Lower leg skin (tissue), 4 donors: ENCODE data around the gene MYB. TPM values are rescaled to one million over a fixed set of nuclear protein-coding genes. Genes with fewer than 3 reads are reported as not detected.

Source experiments
- DNase-seq, 2 donors: peaks; one replicate each; pipeline ENCODE4 v3.0.0-alpha.2; 2019; ENCODE audit warnings: low spot score in 2 of 2
- H3K4me3 ChIP-seq: fragments of 200-600 bp; sonication (generic); 2 replicates; pipeline ENCODE4 v1.5.1; 2017; ENCODE audit warnings: mild to moderate bottlenecking, low read depth; ENCODE audit not compliant: poor library complexity, severe bottlenecking
- POLR2A ChIP-seq, 2 donors: fragments of 450-650 bp; IDR thresholded peaks; one replicate each; pipeline ENCODE4 v1.6.1; 2016 to 2017; ENCODE audit warnings: antibody characterized with exemption in 2 of 2, mild to moderate bottlenecking in 1 of 2, moderate library complexity in 1 of 2
- WGBS, 2 donors: methylation state at CpG; one replicate each; pipeline ENCODE4 v1.1.5; 2018; 5-methylcytosine and 5-hydroxymethylcytosine counted together
- intact Hi-C: fragments of 100-400 bp; cut with DNase I; formaldehyde crosslinking; loops from one replicate; pipeline ENCODE4 v1.15.0; 2023; ENCODE audit warnings: low total_unique reads
- total RNA-seq, 4 donors: library from RNA; depleted of rRNA; stranded (reverse); fragments of >200 nt; gene quantifications; one replicate each; pipeline ENCODE4 v1.1.0, GENCODE V29; 2016
- TF ChIP-seq, protein P1 (sequence below), 3 donors: fragments of 450-650 bp; IDR thresholded peaks; one replicate each; pipeline ENCODE4 v1.5.1; 2016; ENCODE audit warnings: antibody characterized with exemption in 3 of 3, mild to moderate bottlenecking in 3 of 3, moderate library complexity in 2 of 3

The MYB gene
- total RNA-seq, 4 donors from 2014 or later = 7.4 to 8.6 (median 7.5) TPM

DNA sequence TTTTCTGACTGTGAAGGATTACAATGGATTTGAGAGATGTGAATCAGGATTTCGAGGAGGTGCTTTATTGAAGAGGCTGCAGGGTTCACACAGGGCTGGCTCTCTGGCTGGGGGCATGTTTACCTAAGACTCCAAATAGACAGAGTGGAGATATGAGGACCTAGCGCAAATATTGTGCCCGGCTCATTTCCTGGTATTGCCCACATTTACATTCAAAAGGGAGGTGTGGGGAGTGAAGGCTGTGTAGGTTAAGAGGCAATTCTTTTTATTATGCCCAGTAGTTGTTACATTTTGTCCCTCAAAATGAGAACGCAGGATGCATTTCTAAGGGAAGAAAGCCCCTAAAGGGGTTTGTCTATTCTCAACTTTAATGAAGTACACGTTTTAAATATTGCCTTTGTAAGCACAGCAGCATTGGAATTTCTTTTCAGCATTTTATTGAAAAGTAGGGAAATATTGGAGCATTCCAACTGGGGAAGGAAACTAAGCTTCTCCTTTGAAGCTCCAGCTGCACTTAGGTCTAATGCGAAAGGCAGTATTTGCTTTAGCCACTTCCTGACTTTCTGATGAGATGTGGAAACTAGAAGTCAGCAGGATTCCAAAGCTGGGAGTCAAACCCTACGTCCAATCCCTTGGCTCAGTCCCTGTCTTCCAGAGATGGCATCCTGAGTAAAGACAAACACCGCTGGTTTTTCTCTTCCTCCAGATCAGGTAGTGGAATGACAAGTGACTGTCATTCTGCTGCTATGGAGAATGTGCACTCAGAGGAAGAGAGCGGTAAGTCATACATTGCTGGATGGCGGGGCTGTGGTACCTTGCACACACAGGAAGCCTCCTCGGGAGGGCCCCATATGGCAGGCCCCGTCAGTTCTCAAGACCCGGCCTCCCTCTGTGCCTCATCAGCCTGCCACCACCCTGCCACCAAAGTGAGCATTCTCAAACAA, 70.7 kb downstream of the MYB start:
- no peak overlapping the region for H3K4me3 ChIP-seq
- TF ChIP-seq, protein P1, sequence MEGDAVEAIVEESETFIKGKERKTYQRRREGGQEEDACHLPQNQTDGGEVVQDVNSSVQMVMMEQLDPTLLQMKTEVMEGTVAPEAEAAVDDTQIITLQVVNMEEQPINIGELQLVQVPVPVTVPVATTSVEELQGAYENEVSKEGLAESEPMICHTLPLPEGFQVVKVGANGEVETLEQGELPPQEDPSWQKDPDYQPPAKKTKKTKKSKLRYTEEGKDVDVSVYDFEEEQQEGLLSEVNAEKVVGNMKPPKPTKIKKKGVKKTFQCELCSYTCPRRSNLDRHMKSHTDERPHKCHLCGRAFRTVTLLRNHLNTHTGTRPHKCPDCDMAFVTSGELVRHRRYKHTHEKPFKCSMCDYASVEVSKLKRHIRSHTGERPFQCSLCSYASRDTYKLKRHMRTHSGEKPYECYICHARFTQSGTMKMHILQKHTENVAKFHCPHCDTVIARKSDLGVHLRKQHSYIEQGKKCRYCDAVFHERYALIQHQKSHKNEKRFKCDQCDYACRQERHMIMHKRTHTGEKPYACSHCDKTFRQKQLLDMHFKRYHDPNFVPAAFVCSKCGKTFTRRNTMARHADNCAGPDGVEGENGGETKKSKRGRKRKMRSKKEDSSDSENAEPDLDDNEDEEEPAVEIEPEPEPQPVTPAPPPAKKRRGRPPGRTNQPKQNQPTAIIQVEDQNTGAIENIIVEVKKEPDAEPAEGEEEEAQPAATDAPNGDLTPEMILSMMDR (IDR thresholded peaks at IDR 0.05) = no peak
- TF ChIP-seq POLR2A (IDR thresholded peaks at IDR 0.05) = no peak
- peak in 1 of 2 donors; percentile 7 for DNase-seq
- intact Hi-C loops = no loop called here
- WGBS, 2 donors = 77% methylated on average over 13 of the region's 13 CpGs

DNA sequence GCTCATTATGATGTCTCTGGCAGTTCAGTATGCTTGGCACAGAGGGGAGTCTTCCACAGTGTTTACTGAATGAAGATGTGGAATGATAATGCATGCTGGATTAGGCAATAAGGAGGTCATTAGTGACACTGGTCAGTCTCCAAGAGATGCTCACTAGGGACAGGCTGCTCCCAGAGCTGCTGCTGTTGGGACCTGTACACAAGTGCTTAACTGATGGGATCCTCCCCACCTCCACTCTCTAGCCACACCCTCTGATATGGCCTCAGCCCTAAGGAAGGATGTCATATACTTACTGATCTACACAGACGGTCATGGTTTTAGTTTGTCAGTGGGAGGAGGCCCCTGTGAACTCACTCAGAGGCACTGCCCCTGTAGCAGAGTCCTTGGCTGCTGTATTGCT, 73.4 kb downstream of the MYB start:
- H3K4me3 ChIP-seq = no peak overlapping the region
- intact Hi-C loops = no loop called here
- DNase-seq = peak in 1 of 2 donors; percentile 58
- WGBS, 2 donors = 46 to 50% methylated on average over 1 of the region's 1 CpG
- TF ChIP-seq, protein P1 (IDR thresholded peaks at IDR 0.05) = no peak
- TF ChIP-seq POLR2A (IDR thresholded peaks at IDR 0.05) = no peak

DNA sequence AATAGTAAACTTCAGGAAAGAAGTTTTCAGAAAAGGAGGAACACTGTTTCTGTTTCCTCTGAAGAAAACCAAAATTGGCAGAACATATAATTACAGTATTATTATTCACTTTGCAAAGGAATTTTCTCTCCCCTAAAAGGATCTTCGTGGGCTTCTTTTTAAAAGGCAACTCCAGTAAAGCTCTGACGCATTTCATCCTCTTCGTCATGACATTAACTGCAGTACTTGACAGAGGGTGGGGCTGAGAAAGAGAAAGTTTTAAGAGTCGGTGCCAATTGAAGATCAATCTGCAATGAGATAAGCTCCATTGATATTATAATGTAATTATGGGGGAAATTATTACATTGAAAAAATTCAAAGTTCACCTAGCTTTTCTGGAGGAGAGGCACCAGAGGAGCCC, 75.8 kb downstream of the MYB start:
- 29 to 44% methylated on average over 4 of the region's 4 CpGs for WGBS, 2 donors
- TF ChIP-seq POLR2A (IDR thresholded peaks at IDR 0.05) = no peak
- TF ChIP-seq, protein P1 (IDR thresholded peaks at IDR 0.05) = no peak
- no peak overlapping the region for H3K4me3 ChIP-seq
- intact Hi-C loops = no loop called here
- no peak for DNase-seq

DNA sequence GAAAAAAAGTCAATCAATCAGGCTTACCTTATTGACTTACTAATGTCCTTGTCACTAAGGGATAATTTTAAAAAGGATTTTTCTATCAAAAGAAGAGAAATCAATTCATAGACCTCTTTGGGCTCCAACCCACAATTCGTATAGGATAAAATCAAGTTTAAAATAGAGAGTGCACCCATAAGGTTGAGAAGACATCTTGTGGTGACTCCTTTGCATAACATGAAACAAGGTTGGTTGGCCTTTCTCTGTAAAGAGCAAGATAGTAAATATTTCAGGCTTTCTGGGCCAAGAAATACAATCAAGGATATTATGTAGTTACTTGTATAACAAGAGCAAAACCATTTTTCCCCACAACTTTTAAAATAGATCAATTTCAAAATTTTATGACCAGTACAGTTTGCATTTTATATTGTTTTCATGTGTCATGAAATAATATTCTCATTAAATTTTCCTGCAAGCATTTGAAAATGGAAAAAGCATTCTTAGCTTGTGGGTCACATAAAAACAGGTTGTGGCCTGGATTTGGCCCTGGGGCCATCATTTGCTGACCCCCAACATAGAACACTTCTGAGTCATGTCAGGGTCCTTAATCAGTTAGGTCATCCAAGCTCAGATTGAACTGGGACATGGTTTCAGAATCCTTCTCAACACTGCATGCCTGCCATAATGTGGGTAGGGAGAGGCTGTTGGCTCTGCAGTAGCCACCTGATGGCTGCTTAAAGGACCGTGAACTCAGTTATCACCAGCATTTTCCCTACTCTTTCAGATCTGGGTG, 76.7 kb downstream of the MYB start:
- 50 to 68% methylated on average over 2 of the region's 2 CpGs for WGBS, 2 donors
- TF ChIP-seq, protein P1 (IDR thresholded peaks at IDR 0.05) = no peak
- no peak for TF ChIP-seq POLR2A (IDR thresholded peaks at IDR 0.05)
- intact Hi-C loops = no loop called here
- H3K4me3 ChIP-seq = no peak overlapping the region
- no peak for DNase-seq

DNA sequence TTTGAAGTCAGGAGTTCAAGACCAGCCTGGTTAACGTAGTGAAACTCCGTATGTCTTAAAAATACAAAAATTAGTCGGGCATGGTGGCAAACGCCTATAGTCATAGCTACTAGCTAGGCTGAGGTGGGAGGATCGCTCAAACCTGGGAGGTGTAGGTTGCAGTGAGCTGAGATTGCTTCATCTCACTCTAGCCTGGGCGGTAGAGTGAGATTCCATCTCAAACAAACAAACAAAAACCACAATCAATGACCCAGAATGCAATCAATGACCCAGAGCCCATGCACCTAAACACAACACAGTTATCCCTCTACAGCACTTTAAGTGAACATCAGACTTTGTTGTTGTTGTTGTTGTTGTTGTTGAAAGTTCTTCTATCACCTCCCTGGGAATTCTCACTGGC, 77.9 kb downstream of the MYB start:
- no peak for DNase-seq
- WGBS, 2 donors = 64 to 82% methylated on average over 6 of the region's 6 CpGs
- intact Hi-C loops = no loop called here
- TF ChIP-seq, protein P1 (IDR thresholded peaks at IDR 0.05) = no peak
- TF ChIP-seq POLR2A (IDR thresholded peaks at IDR 0.05) = no peak
- H3K4me3 ChIP-seq = no peak overlapping the region
